HFF-Myc (cell line): ENCODE measurements around the gene PTTG1.

Experiments
- DNase-seq: peaks from one replicate; pipeline ENCODE4 v3.0.0-alpha.2; 2011; ENCODE audit warnings: low read depth; ENCODE audit errors: extremely low read depth
- H3K4me3 ChIP-seq: replicated peaks from 2 replicates; pipeline ENCODE4 v1.5.1; 2011; ENCODE audit warnings: low read depth, mild to moderate bottlenecking, control low read depth, low read length
- TF ChIP-seq, protein P1 (sequence below): IDR thresholded peaks from 2 replicates; pipeline ENCODE4 v1.5.1; 2012; ENCODE audit warnings: mild to moderate bottlenecking, low read depth, low read length, control low read depth; ENCODE audit errors: missing control alignments

PTTG1 gene

GRCh38 chr5:160444407-160444806 is 22.8 kb downstream of the PTTG1 start:
- DNase-seq: no peak
- TF ChIP-seq, protein P1, sequence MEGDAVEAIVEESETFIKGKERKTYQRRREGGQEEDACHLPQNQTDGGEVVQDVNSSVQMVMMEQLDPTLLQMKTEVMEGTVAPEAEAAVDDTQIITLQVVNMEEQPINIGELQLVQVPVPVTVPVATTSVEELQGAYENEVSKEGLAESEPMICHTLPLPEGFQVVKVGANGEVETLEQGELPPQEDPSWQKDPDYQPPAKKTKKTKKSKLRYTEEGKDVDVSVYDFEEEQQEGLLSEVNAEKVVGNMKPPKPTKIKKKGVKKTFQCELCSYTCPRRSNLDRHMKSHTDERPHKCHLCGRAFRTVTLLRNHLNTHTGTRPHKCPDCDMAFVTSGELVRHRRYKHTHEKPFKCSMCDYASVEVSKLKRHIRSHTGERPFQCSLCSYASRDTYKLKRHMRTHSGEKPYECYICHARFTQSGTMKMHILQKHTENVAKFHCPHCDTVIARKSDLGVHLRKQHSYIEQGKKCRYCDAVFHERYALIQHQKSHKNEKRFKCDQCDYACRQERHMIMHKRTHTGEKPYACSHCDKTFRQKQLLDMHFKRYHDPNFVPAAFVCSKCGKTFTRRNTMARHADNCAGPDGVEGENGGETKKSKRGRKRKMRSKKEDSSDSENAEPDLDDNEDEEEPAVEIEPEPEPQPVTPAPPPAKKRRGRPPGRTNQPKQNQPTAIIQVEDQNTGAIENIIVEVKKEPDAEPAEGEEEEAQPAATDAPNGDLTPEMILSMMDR: no peak
- no peak overlapping the region for H3K4me3 ChIP-seq

DNA sequence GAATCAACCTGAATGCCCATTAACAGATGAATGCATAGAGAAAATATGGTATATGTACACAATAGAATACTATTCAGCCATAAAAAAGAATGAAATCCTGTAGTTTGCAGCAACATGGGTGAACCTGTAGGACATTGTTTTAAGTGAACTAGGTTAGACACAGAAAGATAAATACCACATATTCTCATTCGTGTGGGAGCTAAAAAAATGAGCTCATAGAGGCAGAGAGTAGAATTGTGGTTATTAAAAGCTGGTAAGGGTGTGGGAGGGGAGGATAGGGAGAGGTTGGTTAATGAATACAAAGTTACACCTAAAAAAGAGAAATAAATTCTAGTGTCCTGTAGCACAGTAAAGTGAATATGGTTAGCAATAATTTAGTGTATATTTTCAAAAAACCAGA is 23.5 kb downstream of the PTTG1 start:
- no peak for DNase-seq
- no peak overlapping the region for H3K4me3 ChIP-seq
- TF ChIP-seq, protein P1: no peak

- no peak for DNase-seq
- TF ChIP-seq, protein P1: no peak
- no peak overlapping the region for H3K4me3 ChIP-seq
Measured at GRCh38 chr5:160445751-160446150, 24.1 kb downstream of the PTTG1 start.

DNA sequence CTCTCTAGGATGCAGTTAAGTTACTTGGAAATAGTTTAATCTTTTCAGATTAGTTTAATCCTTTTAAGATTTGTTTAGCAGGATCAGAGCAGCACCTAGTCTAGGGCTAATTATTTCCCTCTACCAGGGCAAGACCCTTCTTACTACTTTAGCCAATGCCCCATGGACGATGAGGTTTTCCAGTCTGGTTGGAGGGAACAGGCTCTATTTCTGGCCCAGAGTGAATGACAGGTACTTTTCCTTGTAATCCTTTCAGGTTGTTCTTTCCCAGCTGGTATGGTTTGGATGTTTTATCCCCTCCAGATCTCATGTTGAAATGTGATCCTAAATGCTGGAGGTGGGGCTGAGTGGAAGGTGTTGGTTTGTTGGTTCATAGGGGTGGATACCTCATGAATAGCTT is 27.2 kb downstream of the PTTG1 start:
- H3K4me3 ChIP-seq: no peak overlapping the region
- TF ChIP-seq, protein P1: no peak
- DNase-seq: no peak

DNA sequence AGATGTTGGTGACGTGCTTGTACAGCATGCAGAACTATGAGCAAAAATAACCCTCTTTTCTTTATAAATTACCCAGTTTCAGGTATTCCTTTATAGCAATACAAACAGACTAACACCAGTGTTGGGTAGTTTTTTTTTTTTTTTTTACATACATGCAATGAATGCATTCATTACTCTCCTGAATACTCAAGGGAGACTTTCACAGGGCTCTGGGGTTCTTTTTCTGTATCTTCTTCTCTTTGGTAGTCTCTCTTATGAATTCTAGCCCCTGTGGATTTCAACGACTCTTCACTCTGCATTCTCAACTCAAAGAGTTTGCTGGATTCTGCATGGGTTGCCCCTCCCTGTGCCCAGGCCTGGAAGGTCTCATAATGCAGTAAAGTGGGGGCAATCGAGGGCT is 27.8 kb downstream of the PTTG1 start:
- DNase-seq: no peak
- TF ChIP-seq, protein P1: no peak

GRCh38 chr5:160450164-160450932 is 28.7 kb downstream of the PTTG1 start:
- no peak for DNase-seq
- H3K4me3 ChIP-seq: no peak overlapping the region
- TF ChIP-seq, protein P1: no peak

More for the DNA sequence above, 27.8 kb downstream of the PTTG1 start:
- no peak overlapping the region for H3K4me3 ChIP-seq

DNA sequence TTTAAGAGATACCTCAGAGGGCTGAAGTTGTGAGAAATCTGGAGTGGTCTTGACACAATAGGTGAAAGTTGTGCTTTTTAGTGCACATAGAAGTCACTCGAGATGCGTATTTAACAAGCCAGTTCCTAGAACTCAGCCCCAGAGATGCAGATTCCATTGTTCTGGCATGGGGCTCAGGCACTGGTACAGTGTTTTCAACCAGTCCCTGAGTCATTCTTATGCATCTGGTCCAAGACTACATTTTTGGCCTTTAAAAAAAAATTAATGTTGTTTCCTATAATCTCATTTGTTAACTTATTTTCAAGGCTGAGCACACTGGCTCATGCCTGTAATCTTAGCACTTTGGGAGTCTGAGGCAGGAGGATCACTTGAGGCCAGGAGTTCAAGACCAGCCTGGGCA is 29.6 kb downstream of the PTTG1 start:
- TF ChIP-seq, protein P1: no peak
- no peak for DNase-seq
- no peak overlapping the region for H3K4me3 ChIP-seq
